Measurements from ENCODE around the gene KIAA1614.

Gene KIAA1614

GRCh38 chr1:180912801-180913565 lies at the start of gene KIAA1614:
Gene KIAA1614, plus strand, starts transcription at chr1:180912897. Its CDS starts 347 bp downstream, at chr1:180913244.
- no peak for DNase-seq (ENCODE audit: extremely low read depth in 1 of 2, low read depth in 1 of 2)

GRCh38 chr1:180863158-180863775 lies 49.4 kb upstream of the KIAA1614 start:
- no peak for DNase-seq (ENCODE audit: extremely low read depth in 1 of 2, low read depth in 1 of 2)

GRCh38 chr1:180881806-180882509 lies 30.7 kb upstream of the KIAA1614 start:
- no peak for DNase-seq (ENCODE audit: extremely low read depth in 1 of 2, low read depth in 1 of 2)

GRCh38 chr1:180884588-180885300 lies 28.0 kb upstream of the KIAA1614 start:
- no peak for DNase-seq (ENCODE audit: extremely low read depth in 1 of 2, low read depth in 1 of 2)

- no peak for DNase-seq (ENCODE audit: extremely low read depth in 1 of 2, low read depth in 1 of 2)
Observed at GRCh38 chr1:180886338-180886737, 26.4 kb upstream of the KIAA1614 start.

- DNase-seq (ENCODE audit: extremely low read depth in 1 of 2, low read depth in 1 of 2): no peak
Observed at GRCh38 chr1:180887841-180888240, 24.9 kb upstream of the KIAA1614 start.

- no peak for DNase-seq (ENCODE audit: extremely low read depth in 1 of 2, low read depth in 1 of 2)
Observed at GRCh38 chr1:180888870-180889269, 23.8 kb upstream of the KIAA1614 start.

- DNase-seq (ENCODE audit: extremely low read depth in 1 of 2, low read depth in 1 of 2): no peak
Observed at GRCh38 chr1:180889325-180889724, 23.4 kb upstream of the KIAA1614 start.

- no peak for DNase-seq (ENCODE audit: extremely low read depth in 1 of 2, low read depth in 1 of 2)
Observed at GRCh38 chr1:180892272-180892671, 20.4 kb upstream of the KIAA1614 start.

GRCh38 chr1:180892675-180893074 lies 20.0 kb upstream of the KIAA1614 start:
- no peak for DNase-seq (ENCODE audit: extremely low read depth in 1 of 2, low read depth in 1 of 2)

- DNase-seq (ENCODE audit: extremely low read depth in 1 of 2, low read depth in 1 of 2): no peak
Observed at GRCh38 chr1:180893614-180894013, 19.1 kb upstream of the KIAA1614 start.

- DNase-seq (ENCODE audit: extremely low read depth in 1 of 2, low read depth in 1 of 2): no peak
Observed at GRCh38 chr1:180896161-180896560, 16.5 kb upstream of the KIAA1614 start.

- DNase-seq (ENCODE audit: extremely low read depth in 1 of 2, low read depth in 1 of 2): no peak
Observed at GRCh38 chr1:180898441-180899219, 14.1 kb upstream of the KIAA1614 start.

GRCh38 chr1:180899262-180899661 lies 13.4 kb upstream of the KIAA1614 start:
- no peak for DNase-seq (ENCODE audit: extremely low read depth in 1 of 2, low read depth in 1 of 2)

GRCh38 chr1:180901076-180901990 lies 11.4 kb upstream of the KIAA1614 start:
- DNase-seq (ENCODE audit: extremely low read depth in 1 of 2, low read depth in 1 of 2): no peak

- DNase-seq (ENCODE audit: extremely low read depth in 1 of 2, low read depth in 1 of 2): no peak
Observed at GRCh38 chr1:180902541-180902940, 10.2 kb upstream of the KIAA1614 start.

- DNase-seq (ENCODE audit: extremely low read depth in 1 of 2, low read depth in 1 of 2): no peak
Observed at GRCh38 chr1:180905927-180906326, 6.8 kb upstream of the KIAA1614 start.

GRCh38 chr1:180906511-180906910 lies 6.2 kb upstream of the KIAA1614 start:
- DNase-seq (ENCODE audit: extremely low read depth in 1 of 2, low read depth in 1 of 2): no peak

GRCh38 chr1:180907313-180908055 lies 5.2 kb upstream of the KIAA1614 start:
- DNase-seq (ENCODE audit: extremely low read depth in 1 of 2, low read depth in 1 of 2): no peak

Data from stimulated activated CD8-positive, alpha-beta memory T cell treated with anti-CD3 and anti-CD28 coated beads, Interleukin-7, amount 100 ng/mL, for 48 hours (primary cell).